Keratinocyte (primary cell): ENCODE measurements around the gene TMEM132C.

ENCODE experiments used
- CTCF ChIP-seq, 3 experiments: IDR thresholded peaks in 1 of 3; conservative IDR thresholded peaks in 1 of 3; optimal IDR thresholded peaks in 1 of 3; 2 replicates in 2 of 3; 3 replicates in 1 of 3; pipeline versions ENCODE3 to v1.5.1; 2011; ENCODE audit warnings: low read length in 3 of 3, mild to moderate bottlenecking in 3 of 3, moderate library complexity in 2 of 3, control low read depth in 1 of 3, inconsistent platforms in 1 of 3; ENCODE audit not compliant: insufficient read depth in 2 of 3; ENCODE audit errors: extremely low read depth in 1 of 3
- EZH2 ChIP-seq: IDR thresholded peaks from one replicate; pipeline ENCODE4 v1.6.1; 2012; ENCODE audit warnings: inconsistent platforms, mild to moderate bottlenecking, low read length, moderate library complexity

GRCh38 chr12:128592220-128592744, 325.3 kb downstream of the TMEM132C start:
- TF ChIP-seq CTCF (optimal IDR thresholded peaks at IDR 0.05 in 1 of 3, IDR thresholded peaks at IDR 0.05 in 1 of 3, conservative IDR thresholded peaks at IDR 0.05 in 1 of 3; ENCODE audit: extremely low read depth in 1 of 3, insufficient read depth in 2 of 3, low read length in 3 of 3) (no peak), EZH2 (no peak)
